Immature natural killer cell (primary cell): ENCODE results near the gene FETUB. TPM values are rescaled to one million over a fixed set of nuclear protein-coding genes. Genes with fewer than 3 reads are reported as not detected.
"Not testable (repeated sequence)": the region's sequence is repeated elsewhere in the genome, so short reads cannot be mapped to it uniquely, and the experiment has no call there.

Experiments
- DNase-seq, 3 donors: peaks; one replicate each; pipeline ENCODE4 v3.0.0; 2022; ENCODE audit warnings: mixed read lengths in 1 of 3
- H3K27ac Mint-ChIP-seq, 6 donors: one replicate each; pipeline ENCODE4 v1.8.0; 2020; ENCODE audit warnings: mixed read lengths in 6 of 6, mild to moderate bottlenecking in 5 of 6, inconsistent platforms in 4 of 6, moderate library complexity in 3 of 6
- H3K27me3 Mint-ChIP-seq, 3 donors: one replicate each; pipeline ENCODE4 v1.8.0; 2020 to 2021; ENCODE audit warnings: low read depth in 3 of 3, mild to moderate bottlenecking in 3 of 3, mixed read lengths in 3 of 3, moderate library complexity in 3 of 3, inconsistent platforms in 1 of 3
- H3K36me3 Mint-ChIP-seq, 3 donors: one replicate each; pipeline ENCODE4 v1.8.0; 2020; ENCODE audit warnings: mixed read lengths in 3 of 3, inconsistent platforms in 2 of 3, mild to moderate bottlenecking in 2 of 3
- H3K4me1 Mint-ChIP-seq, 2 donors: one replicate each; pipeline ENCODE4 v1.8.0; 2020; ENCODE audit warnings: inconsistent platforms in 2 of 2, mild to moderate bottlenecking in 2 of 2, mixed read lengths in 2 of 2, moderate library complexity in 1 of 2
- H3K4me3 Mint-ChIP-seq, 5 donors: one replicate each; pipeline ENCODE4 v1.8.0; 2020; ENCODE audit warnings: mild to moderate bottlenecking in 5 of 5, mixed read lengths in 5 of 5, inconsistent platforms in 3 of 5, moderate library complexity in 3 of 5
- H3K9me3 Mint-ChIP-seq, 6 donors: one replicate each; pipeline ENCODE4 v1.8.0; 2020; ENCODE audit warnings: mild to moderate bottlenecking in 6 of 6, mixed read lengths in 6 of 6, inconsistent platforms in 4 of 6, moderate library complexity in 3 of 6
- polyA plus RNA-seq, 3 donors: library from polyadenylated mRNA; unstranded; fragments of 300-500 nt; fragmentation: Illumina TruSeq; gene quantifications; one replicate each; pipeline ENCODE4 v1.2.3, GENCODE V29; 2021

The FETUB gene
- polyA plus RNA-seq, 3 donors from 2014 or later, result not detected

DNA sequence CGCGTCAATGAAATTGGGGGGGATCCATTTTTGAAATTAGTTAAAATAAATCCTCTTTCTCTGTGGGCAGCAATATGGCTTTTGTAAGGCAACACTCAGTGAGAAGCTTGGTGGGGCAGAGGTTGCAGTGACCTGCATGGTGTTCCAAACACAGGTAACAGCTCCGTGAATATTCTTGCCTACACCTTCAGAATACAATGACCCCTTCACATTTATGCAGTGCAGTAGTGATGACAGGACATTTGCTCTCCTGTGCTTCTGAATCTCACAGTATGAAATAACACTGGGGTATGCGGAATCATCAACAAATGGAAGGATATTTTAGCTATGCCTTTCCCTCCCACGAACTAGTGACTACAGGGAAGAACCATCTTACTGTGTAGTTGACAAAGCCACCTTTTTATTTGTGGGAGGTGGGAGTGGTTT is 20.4 kb upstream of the FETUB start:
- Mint-ChIP-seq H3K4me1 (peaks cover 11 to 15% of the 10 kb centered on the region in 2 donors), H3K9me3 (no peaks in the 10 kb centered on the region), H3K27me3 (peaks cover 11 to 30% (median 18%) of the 10 kb centered on the region in 3 donors), H3K4me3 (no peak overlapping the region), H3K36me3 (peaks cover 0 to 2% (median 0%) of the 10 kb centered on the region in 3 donors), H3K27ac (no peak overlapping the region)
- no peak for DNase-seq

DNA sequence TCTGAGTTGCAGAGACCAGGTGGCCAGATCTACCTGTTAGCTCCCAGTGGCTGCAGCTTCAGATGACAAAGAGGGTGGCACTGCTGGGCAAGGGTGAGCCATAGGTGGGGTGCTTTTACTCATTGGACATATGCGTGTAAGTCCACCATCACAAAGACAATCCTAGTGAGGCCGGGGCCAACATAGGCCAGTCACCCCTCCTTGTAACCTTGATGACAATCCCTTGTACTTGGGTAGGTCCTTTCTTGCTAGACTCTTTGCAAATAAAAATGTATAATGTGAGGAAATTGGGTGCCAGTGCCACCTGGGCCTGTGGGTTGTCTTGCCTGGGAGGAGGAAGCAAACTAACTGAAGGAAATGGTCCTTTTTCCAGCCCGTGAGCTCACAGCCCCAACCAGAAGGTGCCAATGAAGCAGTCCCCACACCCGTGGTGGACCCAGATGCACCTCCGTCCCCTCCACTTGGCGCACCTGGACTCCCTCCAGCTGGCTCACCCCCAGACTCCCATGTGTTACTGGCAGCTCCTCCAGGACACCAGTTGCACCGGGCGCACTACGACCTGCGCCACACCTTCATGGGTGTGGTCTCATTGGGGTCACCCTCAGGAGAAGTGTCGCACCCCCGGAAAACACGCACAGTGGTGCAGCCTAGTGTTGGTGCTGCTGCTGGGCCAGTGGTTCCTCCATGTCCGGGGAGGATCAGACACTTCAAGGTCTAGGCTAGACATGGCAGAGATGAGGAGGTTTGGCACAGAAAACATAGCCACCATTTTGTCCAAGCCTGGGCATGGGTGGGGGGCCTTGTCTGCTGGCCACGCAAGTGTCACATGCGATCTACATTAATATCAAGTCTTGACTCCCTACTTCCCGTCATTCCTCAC is 19.7 kb upstream of the FETUB start:
- Mint-ChIP-seq H3K9me3 (no peaks in the 10 kb centered on the region), H3K36me3 (no peaks in the 10 kb centered on the region), H3K27me3 (peaks cover 11 to 28% (median 17%) of the 10 kb centered on the region in 3 donors), H3K27ac (no peak overlapping the region), H3K4me1 (peaks cover 9 to 11% of the 10 kb centered on the region in 2 donors), H3K4me3 (no peak overlapping the region)
- DNase-seq, result no peak

DNA sequence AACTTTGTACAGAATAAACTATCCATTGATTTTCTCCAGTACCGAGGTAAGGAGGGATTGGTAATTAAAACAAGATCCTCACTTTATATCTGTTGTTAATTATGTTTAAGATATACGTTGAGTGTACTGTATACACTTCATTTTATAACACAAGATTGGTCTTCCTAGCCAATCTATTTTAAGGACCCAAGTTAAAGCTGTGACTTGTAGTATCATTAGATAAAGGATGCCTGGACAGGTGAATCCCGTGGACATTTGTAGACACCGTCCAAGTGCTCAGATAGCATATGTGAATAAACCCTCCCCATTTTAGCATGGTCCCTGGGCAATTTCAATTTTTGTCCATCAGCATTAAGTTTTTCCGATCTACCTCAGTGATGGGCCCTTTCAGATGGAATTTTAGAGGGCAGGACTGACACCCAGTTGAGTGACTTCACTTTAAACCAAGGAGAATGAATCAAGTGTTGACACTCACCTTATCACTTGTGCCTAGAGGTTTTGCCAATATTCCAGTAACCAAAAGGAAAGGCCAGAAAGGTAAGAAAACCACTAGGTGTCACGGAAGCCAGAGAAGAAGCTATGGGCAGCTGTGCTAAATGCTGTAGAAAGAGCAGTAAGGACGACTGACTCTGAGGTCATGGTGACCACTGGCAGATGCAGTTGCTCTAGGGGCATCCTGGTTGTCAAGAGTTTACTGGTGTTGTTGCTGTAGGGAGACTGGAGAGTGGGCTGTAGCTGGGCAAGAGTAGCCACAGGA is 18.1 kb upstream of the FETUB start:
- peaks cover 5 to 6% of the 10 kb centered on the region in 2 donors for H3K4me1 Mint-ChIP-seq
- H3K36me3 Mint-ChIP-seq, result no peaks in the 10 kb centered on the region
- no peak for DNase-seq
- peaks cover 5 to 21% (median 9%) of the 10 kb centered on the region in 3 donors for H3K27me3 Mint-ChIP-seq
- no peak overlapping the region for H3K27ac Mint-ChIP-seq
- no peaks in the 10 kb centered on the region for H3K9me3 Mint-ChIP-seq
- H3K4me3 Mint-ChIP-seq, result no peak overlapping the region

DNA sequence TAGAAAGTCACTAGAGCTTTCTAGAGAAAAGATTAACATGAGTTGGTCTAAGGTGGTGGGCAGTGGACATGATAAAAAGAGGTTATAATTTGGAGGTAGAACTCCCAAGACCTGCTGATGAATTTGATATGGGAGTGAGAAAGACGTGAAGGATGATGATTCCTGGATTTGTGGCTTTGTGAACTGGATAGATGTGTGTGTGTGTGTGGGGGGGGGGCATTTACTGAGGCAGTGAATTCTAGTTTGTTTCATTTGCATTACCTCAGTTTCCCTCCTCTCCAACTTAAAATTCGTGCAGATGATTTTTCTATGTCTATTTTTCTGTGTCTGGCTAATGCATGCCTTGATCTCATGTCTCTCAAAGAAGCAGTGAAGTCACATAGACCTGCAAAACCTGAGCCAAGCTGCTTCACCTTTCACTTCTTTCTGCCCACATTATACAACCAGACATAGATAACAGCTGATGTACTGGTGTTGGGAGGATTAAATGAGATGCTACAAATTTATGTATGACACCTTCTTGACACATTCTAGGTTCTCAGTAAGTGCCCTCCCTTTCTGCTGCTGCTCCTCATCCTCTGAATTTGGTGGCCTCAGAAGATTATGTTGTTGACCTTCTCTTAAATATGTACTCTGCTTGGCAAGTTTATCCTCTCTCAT is 17.4 kb upstream of the FETUB start:
- Mint-ChIP-seq H3K27me3 (peaks cover 2 to 14% (median 7%) of the 10 kb centered on the region in 3 donors), H3K9me3 (no peaks in the 10 kb centered on the region), H3K4me3 (no peak overlapping the region), H3K4me1 (no peaks in the 10 kb centered on the region), H3K36me3 (no peaks in the 10 kb centered on the region), H3K27ac (no peak overlapping the region)
- DNase-seq, result no peak

DNA sequence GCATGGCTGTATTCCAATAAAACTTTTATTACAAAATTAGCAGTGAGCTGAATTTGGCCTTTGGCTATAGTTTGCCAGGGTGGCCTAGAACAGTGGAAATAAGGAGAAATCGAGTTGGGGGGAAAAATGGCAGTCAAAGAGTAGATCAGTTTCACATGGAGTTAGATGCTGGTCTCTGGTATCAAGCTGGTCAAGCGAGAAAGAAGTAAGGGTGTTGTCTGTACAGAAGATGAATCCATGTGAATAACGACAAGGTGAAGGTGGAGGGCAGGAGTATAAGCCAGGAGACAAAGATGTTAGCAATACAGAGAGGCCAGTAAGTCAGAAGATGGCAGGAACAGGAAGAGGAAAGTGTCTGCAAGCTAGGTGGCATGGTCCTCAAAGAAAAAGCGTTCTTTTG is 15.6 kb upstream of the FETUB start:
- H3K9me3 Mint-ChIP-seq, result no peaks in the 10 kb centered on the region
- peaks cover 2 to 8% (median 6%) of the 10 kb centered on the region in 3 donors for H3K27me3 Mint-ChIP-seq
- H3K4me1 Mint-ChIP-seq, result no peaks in the 10 kb centered on the region

DNA sequence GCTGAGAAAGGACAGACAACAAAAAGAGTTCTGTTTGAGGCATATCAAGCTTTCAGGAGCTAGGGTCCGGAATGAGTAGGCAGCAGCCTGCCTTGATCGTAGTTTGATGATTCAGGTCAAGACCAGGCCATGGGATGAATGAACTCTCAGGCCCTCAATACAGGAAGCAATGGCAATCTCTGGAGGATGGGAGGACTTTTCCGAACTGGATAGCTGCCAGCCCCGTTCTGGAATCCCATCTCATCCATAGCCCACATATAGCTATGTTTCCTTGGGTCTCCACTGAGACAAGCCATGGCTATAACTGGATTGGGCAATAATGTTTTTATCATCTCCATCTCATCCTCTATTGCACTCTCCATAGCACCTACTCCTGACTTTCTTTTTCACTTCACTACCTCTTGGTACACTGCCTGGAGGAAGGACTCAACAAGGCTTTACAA is 14.6 kb upstream of the FETUB start:
- Mint-ChIP-seq H3K4me1 (no peaks in the 10 kb centered on the region), H3K27ac (no peak overlapping the region), H3K36me3 (no peaks in the 10 kb centered on the region), H3K4me3 (no peak overlapping the region), H3K27me3 (peaks cover 2 to 8% (median 6%) of the 10 kb centered on the region in 3 donors), H3K9me3 (no peaks in the 10 kb centered on the region)
- no peak for DNase-seq

More for the DNA sequence above, 15.6 kb upstream of the FETUB start:
- Mint-ChIP-seq H3K36me3 (no peaks in the 10 kb centered on the region), H3K4me3 (no peak overlapping the region), H3K27ac (no peak overlapping the region)
- no peak for DNase-seq

DNA sequence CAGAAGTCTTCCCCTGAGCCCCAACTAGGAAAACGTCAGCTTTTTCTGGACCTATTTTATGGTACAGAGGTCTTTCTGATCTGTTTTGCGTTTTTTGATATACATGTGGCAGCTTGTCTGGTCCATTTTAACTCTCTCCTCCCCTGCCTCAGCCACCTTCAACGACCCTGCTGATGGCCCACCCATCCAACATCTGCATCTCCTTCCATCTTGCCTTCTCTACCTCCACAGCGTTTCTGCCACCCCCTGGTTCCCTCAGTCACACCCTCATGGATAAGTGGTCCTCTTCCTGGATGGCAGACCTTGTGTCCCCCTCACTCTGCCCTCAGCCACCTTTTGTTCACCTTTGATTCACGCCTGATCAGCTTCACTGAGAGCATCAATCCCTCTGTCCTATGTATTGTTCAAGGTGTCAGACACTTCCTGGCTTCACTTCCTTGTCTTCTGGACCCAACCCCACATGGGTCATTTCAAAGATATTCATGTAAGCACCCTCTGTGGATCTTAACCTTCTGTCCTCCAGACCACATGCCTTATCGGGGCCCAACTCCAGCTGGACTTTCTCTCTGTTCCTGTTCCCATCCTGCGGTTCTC is 13.8 kb upstream of the FETUB start:
- Mint-ChIP-seq H3K4me1 (no peaks in the 10 kb centered on the region), H3K9me3 (no peaks in the 10 kb centered on the region), H3K4me3 (no peak overlapping the region), H3K27me3 (peaks cover 2 to 7% (median 3%) of the 10 kb centered on the region in 3 donors), H3K27ac (no peak overlapping the region), H3K36me3 (no peaks in the 10 kb centered on the region)
- DNase-seq, result no peak

DNA sequence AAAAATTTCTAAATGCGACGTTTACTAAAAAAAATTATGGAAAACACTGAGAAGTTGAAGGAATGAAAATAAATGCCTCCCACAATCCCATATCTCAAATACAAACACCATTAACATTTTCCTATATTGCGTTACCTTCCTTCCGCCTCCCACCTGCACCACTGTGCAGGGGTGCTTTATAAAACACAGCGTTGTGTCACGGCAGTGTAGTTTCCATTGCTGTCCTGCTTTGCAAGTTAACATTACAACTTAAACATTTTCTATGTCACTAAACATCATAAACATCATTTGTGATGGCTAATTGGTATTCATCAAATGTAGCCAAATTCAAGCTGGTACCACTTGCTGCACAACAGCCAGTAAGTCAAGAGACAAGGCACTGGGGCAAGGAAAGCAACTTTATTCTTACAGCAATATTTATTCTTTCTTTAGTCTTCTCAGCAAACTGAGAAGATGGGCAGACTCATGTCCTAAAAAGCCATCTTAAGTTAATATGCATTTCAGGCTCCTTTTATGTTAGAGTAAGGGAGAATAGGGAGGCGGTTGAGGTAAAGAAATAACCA is 12.3 kb upstream of the FETUB start:
- no peak overlapping the region for H3K27ac Mint-ChIP-seq
- no peak overlapping the region for H3K4me3 Mint-ChIP-seq
- no peaks in the 10 kb centered on the region for H3K9me3 Mint-ChIP-seq
- peaks cover 0 to 5% (median 0%) of the 10 kb centered on the region in 3 donors for H3K27me3 Mint-ChIP-seq
- no peak for DNase-seq
- no peaks in the 10 kb centered on the region for H3K4me1 Mint-ChIP-seq
- H3K36me3 Mint-ChIP-seq, result no peaks in the 10 kb centered on the region

DNA sequence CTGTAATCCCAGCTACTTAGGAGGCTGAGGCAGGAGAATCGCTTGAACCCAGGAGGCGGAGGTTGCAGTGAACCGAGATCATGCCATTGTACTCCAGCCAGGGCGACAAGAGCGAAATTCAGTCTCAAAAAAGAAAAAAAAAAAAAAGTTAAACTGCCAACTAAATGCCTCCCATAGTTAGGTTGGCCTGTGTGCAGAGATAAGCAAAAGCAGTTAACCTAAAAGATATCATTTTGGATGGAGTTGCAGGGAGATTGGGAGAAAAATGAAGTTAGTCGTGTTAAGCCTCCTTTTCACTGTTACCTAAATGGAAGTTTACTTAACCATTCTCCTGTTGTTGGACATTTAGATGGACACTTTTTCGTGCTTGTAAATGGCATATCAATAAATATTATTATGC is 11.4 kb upstream of the FETUB start:
- Mint-ChIP-seq H3K27me3 (peaks cover 0 to 5% (median 0%) of the 10 kb centered on the region in 3 donors), H3K4me3 (no peak overlapping the region)

DNA sequence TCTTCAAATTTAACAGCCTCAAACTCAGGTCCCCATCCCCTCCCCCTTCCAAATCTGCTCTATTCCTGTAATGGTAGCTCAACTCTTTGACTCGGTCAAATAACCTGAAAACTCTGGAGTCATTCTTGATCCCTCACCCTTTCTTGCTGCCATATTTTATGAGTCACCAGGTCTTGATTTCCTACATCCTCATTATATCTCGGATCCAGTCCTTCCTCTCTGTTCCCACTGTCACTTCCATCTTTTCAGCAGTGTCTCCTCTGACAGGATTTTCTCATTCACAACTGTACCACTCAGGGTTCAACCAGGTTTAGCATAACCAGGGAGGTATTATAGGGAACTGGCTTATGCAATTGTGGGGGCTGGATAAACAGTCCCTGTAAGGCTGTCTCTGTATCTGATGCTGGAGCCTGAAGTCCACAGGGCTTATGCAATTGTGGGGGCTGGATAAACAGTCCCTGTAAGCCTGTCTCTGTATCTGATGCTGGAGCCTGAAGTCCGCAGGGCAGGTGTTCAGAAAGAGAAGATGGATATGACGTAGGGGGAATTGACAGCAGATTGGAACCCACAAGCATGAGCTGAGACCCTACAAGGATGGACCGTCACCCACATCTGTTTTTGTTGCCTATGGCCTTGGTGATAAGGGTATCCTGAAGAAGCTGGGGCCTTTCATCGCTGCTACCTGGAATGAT is 9.1 kb upstream of the FETUB start:
- H3K27ac Mint-ChIP-seq, result no peak overlapping the region
- H3K4me1 Mint-ChIP-seq, result no peaks in the 10 kb centered on the region
- no peak overlapping the region for H3K4me3 Mint-ChIP-seq
- H3K27me3 Mint-ChIP-seq, result peaks cover 0 to 12% (median 2%) of the 10 kb centered on the region in 3 donors
- DNase-seq, result no peak
- no peaks in the 10 kb centered on the region for H3K9me3 Mint-ChIP-seq
- no peaks in the 10 kb centered on the region for H3K36me3 Mint-ChIP-seq

More for the DNA sequence above, 11.4 kb upstream of the FETUB start:
- H3K9me3 Mint-ChIP-seq, result no peaks in the 10 kb centered on the region
- no peak for DNase-seq
- H3K4me1 Mint-ChIP-seq, result no peaks in the 10 kb centered on the region
- no peaks in the 10 kb centered on the region for H3K36me3 Mint-ChIP-seq
- no peak overlapping the region for H3K27ac Mint-ChIP-seq

DNA sequence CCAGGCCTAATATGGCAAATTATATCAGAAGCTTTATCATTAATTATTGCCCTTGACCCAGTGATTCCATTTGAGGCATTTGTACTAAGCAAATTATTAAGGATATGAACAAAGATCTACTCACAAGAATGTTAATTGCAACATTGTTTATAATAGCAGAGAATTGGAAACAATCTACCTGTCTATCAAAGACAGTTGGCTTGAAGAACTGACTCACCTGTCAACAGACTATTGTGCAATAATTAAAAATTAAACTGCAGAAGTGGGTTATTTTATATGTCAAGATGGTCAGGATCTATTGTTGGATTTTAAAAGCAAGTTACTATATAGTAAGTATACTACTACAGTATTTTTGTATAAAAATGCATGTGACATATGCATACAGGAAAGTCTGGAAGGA is 6.7 kb upstream of the FETUB start:
- Mint-ChIP-seq H3K27me3 (peaks cover 2 to 13% (median 5%) of the 10 kb centered on the region in 3 donors), H3K4me3 (no peak overlapping the region), H3K27ac (no peak overlapping the region), H3K36me3 (no peaks in the 10 kb centered on the region), H3K4me1 (no peaks in the 10 kb centered on the region), H3K9me3 (no peaks in the 10 kb centered on the region)
- DNase-seq, result no peak

DNA sequence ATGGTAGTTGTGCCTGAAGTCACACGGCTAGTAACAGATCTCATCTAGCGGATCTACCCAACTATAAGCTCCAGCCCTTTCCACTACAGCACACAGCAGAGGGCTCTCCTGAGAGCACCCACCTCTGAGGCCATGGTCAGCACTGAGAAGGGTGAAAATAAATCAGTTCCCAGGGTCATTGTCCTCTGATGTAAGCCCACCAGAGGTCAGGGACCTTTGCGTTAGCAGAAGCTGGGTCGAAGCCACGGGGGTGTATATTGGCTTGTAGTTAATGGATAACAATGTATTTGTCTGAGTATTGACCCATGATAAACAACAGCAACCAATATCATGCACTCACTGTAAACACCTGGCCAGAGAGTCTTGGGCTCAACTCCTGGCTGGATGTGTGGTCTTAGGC is 6.0 kb upstream of the FETUB start:
- H3K27ac Mint-ChIP-seq, DNase-seq, H3K36me3 Mint-ChIP-seq, H3K9me3 Mint-ChIP-seq, H3K4me3 Mint-ChIP-seq, H3K4me1 Mint-ChIP-seq: not testable (repeated sequence)
- H3K27me3 Mint-ChIP-seq, result peaks cover 2 to 16% (median 5%) of the 10 kb centered on the region in 3 donors

DNA sequence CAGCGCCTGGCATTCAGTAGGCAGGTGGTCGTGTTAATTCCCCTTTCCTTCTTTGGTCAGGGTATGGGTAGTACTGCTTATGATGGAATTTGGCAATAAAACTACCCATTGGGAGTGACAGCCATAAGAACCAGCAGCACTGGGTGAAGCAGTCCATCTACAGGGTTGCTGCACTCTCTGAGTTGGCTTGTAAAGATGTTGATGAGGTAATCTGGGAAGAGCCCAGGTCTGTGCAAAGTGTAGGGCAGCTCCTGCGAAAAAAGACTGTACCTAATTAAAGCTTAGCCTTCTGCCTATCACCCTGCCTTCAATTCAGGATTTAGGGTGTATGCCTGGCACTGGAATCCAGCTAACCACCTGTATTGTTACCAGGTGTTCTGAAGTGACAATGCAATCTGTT is 4.7 kb upstream of the FETUB start:
- no peaks in the 10 kb centered on the region for H3K36me3 Mint-ChIP-seq
- H3K4me3 Mint-ChIP-seq, result no peak overlapping the region
- peaks cover 2 to 17% (median 8%) of the 10 kb centered on the region in 3 donors for H3K27me3 Mint-ChIP-seq
- no peak overlapping the region for H3K27ac Mint-ChIP-seq
- no peaks in the 10 kb centered on the region for H3K4me1 Mint-ChIP-seq
- DNase-seq, result no peak
- no peaks in the 10 kb centered on the region for H3K9me3 Mint-ChIP-seq
